ENCODE results near the gene MBD3L3. TPM values are rescaled to one million over a fixed set of nuclear protein-coding genes. Genes with fewer than 3 reads are reported as not detected.
A peak's percentile ranks its signal among the peaks of the same experiment; 100 is the strongest.

MBD3L3 gene
- total RNA-seq, 1 donor: not detected

DNA sequence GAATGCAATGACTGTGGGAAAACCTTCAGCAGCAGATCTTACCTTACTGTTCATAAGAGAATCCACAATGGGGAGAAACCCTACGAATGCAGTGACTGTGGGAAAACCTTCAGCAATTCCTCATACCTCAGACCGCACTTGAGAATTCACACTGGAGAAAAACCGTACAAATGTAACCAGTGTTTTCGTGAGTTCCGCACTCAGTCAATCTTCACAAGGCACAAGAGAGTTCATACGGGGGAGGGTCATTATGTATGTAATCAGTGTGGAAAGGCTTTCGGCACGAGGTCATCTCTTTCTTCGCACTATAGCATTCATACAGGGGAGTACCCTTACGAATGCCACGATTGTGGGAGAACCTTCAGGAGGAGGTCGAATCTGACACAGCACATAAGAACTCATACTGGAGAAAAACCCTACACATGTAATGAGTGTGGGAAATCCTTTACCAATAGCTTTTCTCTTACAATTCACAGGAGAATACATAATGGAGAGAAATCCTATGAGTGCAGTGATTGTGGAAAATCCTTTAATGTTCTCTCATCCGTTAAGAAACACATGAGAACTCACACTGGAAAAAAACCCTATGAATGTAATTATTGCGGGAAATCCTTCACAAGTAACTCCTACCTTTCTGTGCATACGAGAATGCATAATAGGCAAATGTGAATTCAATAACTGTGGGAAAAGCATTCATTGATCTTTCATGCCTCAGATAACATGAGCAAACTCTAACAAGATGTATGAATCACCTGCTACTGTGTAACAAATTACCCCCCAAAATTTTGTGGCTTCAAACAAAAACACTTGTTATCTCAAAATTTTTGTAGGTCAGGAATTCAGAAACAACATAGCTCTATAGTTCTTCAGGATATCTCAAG is 24.8 kb upstream of the MBD3L3 start:
- no peaks in the 10 kb centered on the region for H3K27me3 ChIP-seq (ENCODE audit: insufficient read depth, low read length)
- H2AFZ ChIP-seq (ENCODE audit: low read length): no peak overlapping the region
- no peak overlapping the region for H3K27ac ChIP-seq (ENCODE audit: low read depth, low read length)
- H4K20me1 ChIP-seq (ENCODE audit: insufficient read depth, low read length): no peaks in the 10 kb centered on the region
- H3K4me1 ChIP-seq (ENCODE audit: insufficient read depth, low read length): no peaks in the 10 kb centered on the region
- peak overlapping the region; percentile 24 for H3K4me3 ChIP-seq (ENCODE audit: insufficient read depth, low read length)
- no peaks in the 10 kb centered on the region for H3K79me2 ChIP-seq (ENCODE audit: insufficient read depth, low read length)
- DNase-seq (ENCODE audit: insufficient read length, low spot score, missing footprints): no peak
- H3K36me3 ChIP-seq (ENCODE audit: insufficient read depth, low read length): peaks cover 65% of the 10 kb centered on the region
- H3K9me3 ChIP-seq (ENCODE audit: low read depth, low read length): peaks cover 58% of the 10 kb centered on the region
- TF ChIP-seq, protein P1, sequence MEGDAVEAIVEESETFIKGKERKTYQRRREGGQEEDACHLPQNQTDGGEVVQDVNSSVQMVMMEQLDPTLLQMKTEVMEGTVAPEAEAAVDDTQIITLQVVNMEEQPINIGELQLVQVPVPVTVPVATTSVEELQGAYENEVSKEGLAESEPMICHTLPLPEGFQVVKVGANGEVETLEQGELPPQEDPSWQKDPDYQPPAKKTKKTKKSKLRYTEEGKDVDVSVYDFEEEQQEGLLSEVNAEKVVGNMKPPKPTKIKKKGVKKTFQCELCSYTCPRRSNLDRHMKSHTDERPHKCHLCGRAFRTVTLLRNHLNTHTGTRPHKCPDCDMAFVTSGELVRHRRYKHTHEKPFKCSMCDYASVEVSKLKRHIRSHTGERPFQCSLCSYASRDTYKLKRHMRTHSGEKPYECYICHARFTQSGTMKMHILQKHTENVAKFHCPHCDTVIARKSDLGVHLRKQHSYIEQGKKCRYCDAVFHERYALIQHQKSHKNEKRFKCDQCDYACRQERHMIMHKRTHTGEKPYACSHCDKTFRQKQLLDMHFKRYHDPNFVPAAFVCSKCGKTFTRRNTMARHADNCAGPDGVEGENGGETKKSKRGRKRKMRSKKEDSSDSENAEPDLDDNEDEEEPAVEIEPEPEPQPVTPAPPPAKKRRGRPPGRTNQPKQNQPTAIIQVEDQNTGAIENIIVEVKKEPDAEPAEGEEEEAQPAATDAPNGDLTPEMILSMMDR (IDR thresholded peaks at IDR 0.05; ENCODE audit: extremely low read depth, low read depth, low read length): no peak
- H3K4me2 ChIP-seq (ENCODE audit: insufficient read depth, low read length): no peak overlapping the region

DNA sequence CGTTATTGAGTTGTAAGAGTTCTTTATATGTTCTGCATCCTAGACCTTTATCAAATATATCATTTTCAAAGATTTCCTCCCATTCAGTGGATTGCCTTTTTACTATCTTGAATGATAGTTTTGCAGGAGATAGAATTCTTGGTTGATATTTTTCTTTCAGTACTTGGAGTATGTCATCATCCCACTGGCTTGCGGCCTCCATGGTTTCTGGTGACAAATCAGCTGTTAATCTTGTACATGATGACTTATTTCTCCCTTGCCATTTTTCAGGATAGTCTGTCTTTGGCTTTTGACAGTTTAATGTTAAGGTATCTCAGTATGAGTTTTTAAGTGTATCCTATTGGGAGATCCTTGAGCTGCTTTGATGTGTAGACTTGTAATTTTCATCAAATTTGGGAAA is 19.5 kb upstream of the MBD3L3 start:
- no peak for DNase-seq (ENCODE audit: insufficient read length, low spot score, missing footprints)
- Histone ChIP-seq H3K27me3 (ENCODE audit: insufficient read depth, low read length) (no peaks in the 10 kb centered on the region), H3K27ac (ENCODE audit: low read depth, low read length) (no peak overlapping the region), H3K4me3 (ENCODE audit: insufficient read depth, low read length) (no peak overlapping the region), H3K4me1 (ENCODE audit: insufficient read depth, low read length) (no peaks in the 10 kb centered on the region), H4K20me1 (ENCODE audit: insufficient read depth, low read length) (no peaks in the 10 kb centered on the region), H3K36me3 (ENCODE audit: insufficient read depth, low read length) (peaks cover 90% of the 10 kb centered on the region), H3K4me2 (ENCODE audit: insufficient read depth, low read length) (no peak overlapping the region), H2AFZ (ENCODE audit: low read length) (no peak overlapping the region), H3K9me3 (ENCODE audit: low read depth, low read length) (peaks cover 43% of the 10 kb centered on the region), H3K79me2 (ENCODE audit: insufficient read depth, low read length) (no peaks in the 10 kb centered on the region)
- TF ChIP-seq, protein P1 (IDR thresholded peaks at IDR 0.05; ENCODE audit: extremely low read depth, low read depth, low read length): no peak

DNA sequence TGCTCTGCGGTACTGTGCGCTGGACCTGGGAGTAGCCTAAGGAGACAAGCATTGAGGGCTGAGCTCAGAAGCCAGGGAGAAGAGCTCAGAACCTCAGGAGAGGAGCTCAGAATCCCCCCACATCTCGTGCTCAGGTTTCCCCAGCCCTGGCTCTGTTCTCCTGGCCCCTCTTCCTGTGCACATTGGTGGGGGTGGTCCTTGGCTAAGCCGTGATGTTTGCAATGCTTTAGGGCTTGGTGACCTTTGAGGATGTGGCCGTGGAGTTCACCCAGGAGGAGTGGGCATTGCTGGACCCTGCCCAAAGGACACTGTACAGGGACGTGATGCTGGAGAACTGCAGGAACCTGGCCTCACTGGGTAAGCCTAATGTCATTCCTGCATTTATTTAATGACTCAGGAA is 17.7 kb upstream of the MBD3L3 start:
- no peak overlapping the region for H2AFZ ChIP-seq (ENCODE audit: low read length)
- H3K79me2 ChIP-seq (ENCODE audit: insufficient read depth, low read length): peaks cover 3% of the 10 kb centered on the region
- H3K4me2 ChIP-seq (ENCODE audit: insufficient read depth, low read length): no peak overlapping the region
- no peaks in the 10 kb centered on the region for H3K27me3 ChIP-seq (ENCODE audit: insufficient read depth, low read length)
- no peaks in the 10 kb centered on the region for H4K20me1 ChIP-seq (ENCODE audit: insufficient read depth, low read length)
- H3K4me3 ChIP-seq (ENCODE audit: insufficient read depth, low read length): no peak overlapping the region
- TF ChIP-seq, protein P1 (IDR thresholded peaks at IDR 0.05; ENCODE audit: extremely low read depth, low read depth, low read length): no peak
- no peaks in the 10 kb centered on the region for H3K4me1 ChIP-seq (ENCODE audit: insufficient read depth, low read length)
- no peak overlapping the region for H3K27ac ChIP-seq (ENCODE audit: low read depth, low read length)
- DNase-seq (ENCODE audit: insufficient read length, low spot score, missing footprints): no peak
- peaks cover 31% of the 10 kb centered on the region for H3K9me3 ChIP-seq (ENCODE audit: low read depth, low read length)
- H3K36me3 ChIP-seq (ENCODE audit: insufficient read depth, low read length): peaks cover 82% of the 10 kb centered on the region

DNA sequence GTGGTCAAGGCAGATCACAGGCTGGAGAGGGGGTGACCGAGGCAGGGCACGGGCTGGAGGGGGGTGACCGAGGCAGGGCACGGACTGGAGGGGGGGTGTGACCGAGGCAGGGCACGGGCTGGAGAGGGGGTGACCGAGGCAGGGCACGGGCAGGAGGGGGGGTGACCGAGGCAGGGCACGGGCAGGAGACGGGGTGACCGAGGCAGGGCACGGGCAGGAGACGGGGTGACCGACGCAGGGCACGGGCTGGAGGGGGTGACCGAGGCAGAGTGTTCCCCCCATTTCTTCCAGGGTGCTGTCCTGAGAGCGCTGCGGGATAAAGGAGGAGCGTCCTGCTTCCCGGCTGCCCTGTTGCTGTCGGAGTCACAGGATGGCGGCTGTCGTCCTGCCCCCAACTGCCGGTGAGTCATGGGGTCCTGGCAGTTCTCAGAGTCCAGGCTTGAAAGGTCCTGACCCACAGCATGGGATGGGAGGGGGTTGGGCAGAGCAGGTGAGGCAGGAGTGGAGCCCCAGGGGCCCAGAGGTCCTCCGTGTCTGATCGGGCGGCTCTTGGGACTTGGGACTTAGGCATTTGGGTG is 16.3 kb upstream of the MBD3L3 start:
- H3K9me3 ChIP-seq (ENCODE audit: low read depth, low read length): peaks cover 19% of the 10 kb centered on the region
- no peaks in the 10 kb centered on the region for H4K20me1 ChIP-seq (ENCODE audit: insufficient read depth, low read length)
- TF ChIP-seq, protein P1 (IDR thresholded peaks at IDR 0.05; ENCODE audit: extremely low read depth, low read depth, low read length): no peak
- H3K27ac ChIP-seq (ENCODE audit: low read depth, low read length): no peak overlapping the region
- peaks cover 70% of the 10 kb centered on the region for H3K36me3 ChIP-seq (ENCODE audit: insufficient read depth, low read length)
- peaks cover 16% of the 10 kb centered on the region for H3K79me2 ChIP-seq (ENCODE audit: insufficient read depth, low read length)
- H2AFZ ChIP-seq (ENCODE audit: low read length): no peak overlapping the region
- no peaks in the 10 kb centered on the region for H3K27me3 ChIP-seq (ENCODE audit: insufficient read depth, low read length)
- peaks cover 8% of the 10 kb centered on the region for H3K4me1 ChIP-seq (ENCODE audit: insufficient read depth, low read length)
- DNase-seq (ENCODE audit: insufficient read length, low spot score, missing footprints): no peak
- no peak overlapping the region for H3K4me2 ChIP-seq (ENCODE audit: insufficient read depth, low read length)
- no peak overlapping the region for H3K4me3 ChIP-seq (ENCODE audit: insufficient read depth, low read length)
